Measurements from ENCODE around the gene UGT1A6.

UGT1A6 gene

GRCh38 chr2:233773854-233774253, 81.2 kb downstream of the UGT1A6 start:
- in situ Hi-C loops (cut with HindIII; ENCODE audit: low sequenced_read_pairs), result no loop called here
- H3K4me3 ChIP-seq (ENCODE audit: low read depth, low read length), result no peak overlapping the region
- TF ChIP-seq CTCF (IDR thresholded peaks at IDR 0.05; ENCODE audit: low read depth, low read length, missing control alignments), result no peak
- DNase-seq (ENCODE audit: low read depth), result no peak

DNA sequence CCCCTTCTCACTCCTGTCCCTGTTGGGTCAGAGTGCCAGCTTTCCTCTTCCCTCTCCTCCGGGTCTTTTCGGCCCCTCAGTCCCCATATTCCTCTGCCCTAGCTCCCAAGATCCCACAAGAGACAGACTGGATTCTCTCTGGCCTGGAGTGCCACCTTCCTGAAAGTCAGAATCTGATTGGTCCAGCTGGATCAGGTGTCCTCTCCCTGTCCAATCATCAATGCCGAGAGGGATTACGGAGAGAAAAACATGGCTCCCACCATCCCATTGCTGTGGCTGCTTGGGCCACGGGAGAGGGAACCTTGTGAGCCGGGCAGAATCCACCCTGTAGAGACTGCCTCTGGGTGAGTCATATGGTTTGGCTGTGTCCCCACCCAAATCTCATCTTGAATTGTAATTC, 82.7 kb downstream of the UGT1A6 start:
- no peak for DNase-seq (ENCODE audit: low read depth)
- H3K4me3 ChIP-seq (ENCODE audit: low read depth, low read length), result no peak overlapping the region
- in situ Hi-C loops (cut with HindIII; ENCODE audit: low sequenced_read_pairs), result no loop called here
- TF ChIP-seq CTCF (IDR thresholded peaks at IDR 0.05; ENCODE audit: low read depth, low read length, missing control alignments), result no peak

- no peak within 1 kb of the TSS for H3K4me3 ChIP-seq (ENCODE audit: low read depth, low read length)
- no peak for DNase-seq (ENCODE audit: low read depth)
- in situ Hi-C loops (cut with HindIII; ENCODE audit: low sequenced_read_pairs), result no loop called here
- no peak for TF ChIP-seq CTCF (IDR thresholded peaks at IDR 0.05; ENCODE audit: low read depth, low read length, missing control alignments)
Observed at GRCh38 chr2:233778030-233778429, 85.3 kb downstream of the UGT1A6 start, which contains the start of gene MROH2A. TSS of gene MROH2A (plus strand) at chr2:233778330. CDS start at chr2:233779359, 1,029 bp downstream.

DNA sequence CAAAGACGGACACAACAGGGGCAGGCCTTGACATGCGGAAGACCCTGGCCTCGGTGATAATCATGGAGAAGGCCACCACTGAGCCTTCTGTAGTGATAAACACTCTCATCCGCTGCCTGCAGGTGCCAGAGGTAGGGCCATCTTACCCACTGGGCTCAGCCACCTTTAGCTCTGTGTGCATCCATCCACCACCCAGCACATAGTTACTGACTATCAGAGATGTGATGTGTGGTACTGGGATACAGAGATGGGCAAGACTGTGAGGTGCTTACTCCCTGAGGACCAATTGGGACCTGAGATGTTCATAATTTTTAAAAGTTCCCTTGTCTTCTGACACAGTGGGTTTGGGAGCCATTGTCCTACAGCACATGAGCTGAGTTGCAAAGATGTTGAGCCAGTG, 87.0 kb downstream of the UGT1A6 start:
- H3K4me3 ChIP-seq (ENCODE audit: low read depth, low read length), result no peak overlapping the region

GRCh38 chr2:233780771-233781170, 88.1 kb downstream of the UGT1A6 start:
- no peak for TF ChIP-seq CTCF (IDR thresholded peaks at IDR 0.05; ENCODE audit: low read depth, low read length, missing control alignments)
- no peak overlapping the region for H3K4me3 ChIP-seq (ENCODE audit: low read depth, low read length)
- DNase-seq (ENCODE audit: low read depth), result no peak
- in situ Hi-C loops (cut with HindIII; ENCODE audit: low sequenced_read_pairs), result no loop called here

More for the DNA sequence above, 87.0 kb downstream of the UGT1A6 start:
- no peak for DNase-seq (ENCODE audit: low read depth)
- in situ Hi-C loops (cut with HindIII; ENCODE audit: low sequenced_read_pairs), result no loop called here
- no peak for TF ChIP-seq CTCF (IDR thresholded peaks at IDR 0.05; ENCODE audit: low read depth, low read length, missing control alignments)

DNA sequence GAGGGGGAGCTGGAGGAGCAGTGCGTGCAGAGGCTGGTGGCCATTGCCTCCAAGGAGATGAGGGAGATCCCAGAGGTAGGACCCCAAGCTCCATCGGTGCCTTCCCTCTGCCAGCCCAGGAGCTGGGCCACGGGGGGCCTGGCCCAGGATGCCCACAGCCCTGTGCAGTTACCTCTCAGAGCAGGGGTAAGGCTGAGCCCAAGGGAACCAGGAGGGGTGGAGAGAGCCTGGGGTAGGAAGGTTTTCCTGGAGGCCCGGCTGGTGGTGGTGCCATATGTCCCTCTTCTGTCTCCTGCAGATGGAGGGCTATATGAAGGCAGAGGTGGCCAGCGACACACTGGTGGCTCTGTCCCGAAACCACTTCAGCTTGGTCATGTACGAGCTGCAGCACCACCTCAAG, 96.9 kb downstream of the UGT1A6 start:
- in situ Hi-C loops (cut with HindIII; ENCODE audit: low sequenced_read_pairs), result no loop called here

More for the DNA sequence above, 96.9 kb downstream of the UGT1A6 start:
- no peak for TF ChIP-seq CTCF (IDR thresholded peaks at IDR 0.05; ENCODE audit: low read depth, low read length, missing control alignments)
- DNase-seq (ENCODE audit: low read depth), result no peak
- H3K4me3 ChIP-seq (ENCODE audit: low read depth, low read length), result no peak overlapping the region

All from astrocyte of the cerebellum (primary cell).